HG02798 (cell line): Measurements from ENCODE around the gene SUPT3H.

Experiments used
- ATAC-seq: cut with Tn5 transposase; IDR thresholded peaks from one replicate; pipeline ENCODE4 v1.9.1; 2021; ENCODE audit warnings: mild to moderate bottlenecking; ENCODE audit not compliant: unreplicated experiment, poor library complexity

The SUPT3H gene

GRCh38 chr6:45027126-45027525 lies 350.6 kb downstream of the SUPT3H start:
- ATAC-seq: no peak

DNA sequence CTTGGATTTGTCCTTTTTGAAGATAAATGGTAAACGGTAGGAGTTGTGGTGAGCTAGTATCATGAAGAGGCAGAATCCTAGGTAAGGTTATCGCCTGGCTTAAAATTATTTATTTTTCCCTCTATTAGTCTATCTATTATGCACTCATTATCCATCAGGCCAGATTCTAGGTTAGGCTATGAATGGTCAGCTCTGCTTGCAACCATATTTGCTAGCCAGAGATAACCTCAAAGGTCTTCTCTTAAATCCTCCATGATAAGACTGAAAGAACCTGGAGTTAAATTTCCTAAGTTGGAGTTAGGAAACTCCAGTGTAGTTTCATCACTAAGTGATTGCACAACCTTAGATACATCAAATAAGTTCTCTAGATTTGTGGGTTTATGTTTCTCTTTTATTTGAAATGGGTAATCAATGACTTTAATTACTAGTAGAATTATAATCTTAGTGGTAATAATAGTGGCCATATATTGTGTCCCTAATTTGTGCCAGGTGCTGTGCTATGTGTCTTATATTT lies 351.7 kb downstream of the SUPT3H start:
- no peak for ATAC-seq

DNA sequence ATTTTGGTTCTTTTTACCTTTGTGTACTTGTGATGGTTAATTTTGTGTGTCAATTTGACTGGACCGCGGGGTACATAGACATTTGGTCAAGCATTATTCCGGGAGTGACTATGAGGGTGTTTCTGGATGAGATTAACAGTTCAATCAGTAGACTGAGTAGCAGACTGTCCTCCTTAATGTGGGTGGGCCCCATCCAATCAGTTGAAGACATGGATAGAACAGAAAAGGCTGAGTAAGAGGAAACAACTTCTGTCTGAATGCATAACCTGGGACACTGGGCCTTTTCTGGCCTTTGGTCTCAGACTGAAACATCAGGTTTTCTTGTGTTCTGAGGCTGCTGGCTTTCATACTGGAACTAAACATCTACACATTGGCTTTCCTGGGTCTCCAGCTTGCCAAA lies 353.1 kb downstream of the SUPT3H start:
- ATAC-seq: no peak

DNA sequence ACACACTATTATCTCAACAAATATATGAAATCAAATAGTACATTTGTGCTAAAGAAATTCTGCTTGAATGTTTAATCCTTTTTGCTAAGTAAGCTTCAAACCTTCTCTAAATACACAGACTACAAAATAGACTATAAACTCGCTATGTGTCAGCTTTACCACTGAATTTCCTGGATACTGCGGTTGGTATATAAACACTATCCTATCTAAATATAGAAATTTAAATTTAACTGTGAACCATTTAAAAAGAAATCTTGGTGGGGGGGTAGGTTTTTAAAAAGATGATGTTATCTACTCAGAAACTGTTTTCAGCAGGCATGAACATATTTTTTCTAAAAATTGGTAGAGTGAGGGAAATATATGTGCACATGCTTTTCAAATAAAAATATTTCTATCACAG lies 356.1 kb downstream of the SUPT3H start:
- no peak for ATAC-seq

DNA sequence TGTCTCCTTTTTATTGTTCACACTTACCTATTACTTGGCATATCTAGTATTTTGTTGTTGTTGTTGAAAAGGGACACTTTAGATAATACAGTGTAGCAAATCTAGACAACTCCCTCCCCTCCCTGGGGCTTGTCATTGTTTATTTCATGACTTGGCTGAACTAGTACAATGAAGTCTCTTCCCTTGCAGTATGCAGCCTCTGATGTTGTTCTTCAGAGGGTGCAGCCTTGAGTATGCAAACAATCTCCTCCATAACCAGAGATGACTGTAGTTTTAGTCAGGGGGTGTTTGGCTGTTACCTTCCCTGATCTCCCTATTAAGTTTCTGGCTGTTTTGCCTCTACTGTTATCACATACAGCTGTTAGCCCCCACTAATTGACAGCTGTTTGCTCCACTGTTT lies 365.0 kb downstream of the SUPT3H start:
- ATAC-seq: no peak

GRCh38 chr6:45009576-45009975 lies 368.2 kb downstream of the SUPT3H start:
- ATAC-seq: no peak

- no peak for ATAC-seq
These were observed 370.8 kb downstream of the SUPT3H start for GRCh38 chr6:45006893-45007292.

- ATAC-seq: no peak
These were observed 373.8 kb downstream of the SUPT3H start for GRCh38 chr6:45003961-45004360.

DNA sequence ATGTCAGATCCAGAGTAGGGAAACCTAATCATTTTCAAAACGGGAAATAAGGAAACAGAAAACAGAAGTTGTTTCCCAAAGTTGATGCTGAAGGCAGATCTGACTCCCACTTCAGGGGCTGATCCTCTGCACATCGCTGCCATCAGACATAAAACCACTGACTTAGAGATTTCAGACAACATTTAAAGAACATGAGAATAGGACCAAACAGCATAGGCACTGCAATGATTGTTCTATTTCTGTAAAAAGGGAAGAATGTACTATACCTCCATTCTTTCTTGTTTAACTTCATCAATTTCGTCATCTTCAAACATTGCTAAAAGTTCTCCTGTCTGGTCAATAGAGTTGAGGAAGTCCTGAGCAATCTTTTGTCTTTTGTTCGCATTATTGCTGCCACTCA lies 374.3 kb downstream of the SUPT3H start:
- ATAC-seq: no peak

GRCh38 chr6:45002390-45003105 lies 375.2 kb downstream of the SUPT3H start:
- ATAC-seq: no peak

DNA sequence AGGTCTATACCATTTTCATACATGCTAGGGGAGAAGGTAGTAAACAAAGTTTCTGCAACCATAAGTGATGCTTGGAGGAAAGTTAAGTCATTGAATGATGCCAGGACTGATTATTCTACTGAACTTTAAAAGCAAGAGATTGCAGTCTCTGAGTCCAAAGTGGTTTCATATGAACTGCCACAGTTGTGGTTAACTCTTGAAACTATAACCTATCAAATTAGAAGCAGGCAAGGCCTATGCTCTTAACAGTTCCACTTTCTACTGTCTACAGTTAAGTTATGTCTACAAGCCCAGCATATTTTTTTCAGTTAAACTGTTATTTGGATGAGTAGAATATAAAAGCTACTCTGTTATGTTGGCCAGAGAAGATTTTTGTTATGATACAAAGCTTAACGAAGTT lies 376.1 kb downstream of the SUPT3H start:
- ATAC-seq: peak; percentile 99

DNA sequence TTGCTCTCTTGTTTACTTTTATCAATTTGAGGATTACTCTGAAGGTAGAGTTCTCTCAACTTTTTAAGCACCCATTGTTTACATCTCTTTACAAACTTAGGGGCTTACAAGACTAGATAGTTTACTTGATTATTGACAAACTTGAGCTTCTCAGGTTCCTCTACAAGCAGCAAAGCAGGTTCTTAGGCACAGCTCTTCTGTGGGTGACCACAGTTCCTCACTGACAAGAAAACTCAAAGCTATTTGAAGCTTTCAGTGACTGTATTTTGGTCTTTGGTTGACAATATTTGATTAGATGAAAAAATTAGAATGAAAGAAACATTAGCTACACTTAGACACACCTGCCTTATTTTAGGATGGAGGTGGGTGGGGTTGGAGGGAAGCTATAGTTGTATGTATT lies 376.9 kb downstream of the SUPT3H start:
- ATAC-seq: no peak

GRCh38 chr6:44999066-44999465 lies 378.7 kb downstream of the SUPT3H start:
- no peak for ATAC-seq

DNA sequence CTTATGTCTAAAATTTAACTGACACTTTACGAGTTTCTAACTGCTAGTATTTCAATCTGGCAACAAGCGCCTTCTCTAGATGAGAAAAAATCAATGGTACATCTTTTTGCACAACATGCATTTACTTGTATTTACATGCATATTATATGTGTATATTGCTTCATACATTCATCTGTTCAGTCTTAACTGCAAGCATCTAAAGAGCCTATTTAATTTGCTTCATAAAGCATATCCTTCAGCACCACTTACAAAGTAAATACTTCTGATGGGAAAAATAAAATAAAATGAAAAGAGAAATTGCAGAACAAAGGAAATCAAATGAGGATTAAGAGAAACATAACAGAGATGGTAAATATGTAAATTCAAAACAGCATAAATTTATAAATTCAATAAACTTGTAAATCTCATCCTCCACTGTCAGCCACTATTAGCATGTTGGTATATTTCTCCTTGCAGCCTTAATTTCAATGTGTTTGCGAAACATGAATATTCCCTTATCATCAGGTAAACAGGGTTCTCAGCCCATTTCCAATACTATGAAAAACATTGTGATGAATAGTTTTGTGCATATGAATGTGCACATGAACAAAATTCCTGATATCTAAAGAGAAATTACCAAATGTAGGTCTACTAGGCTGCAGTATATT lies 382.1 kb downstream of the SUPT3H start:
- no peak for ATAC-seq

DNA sequence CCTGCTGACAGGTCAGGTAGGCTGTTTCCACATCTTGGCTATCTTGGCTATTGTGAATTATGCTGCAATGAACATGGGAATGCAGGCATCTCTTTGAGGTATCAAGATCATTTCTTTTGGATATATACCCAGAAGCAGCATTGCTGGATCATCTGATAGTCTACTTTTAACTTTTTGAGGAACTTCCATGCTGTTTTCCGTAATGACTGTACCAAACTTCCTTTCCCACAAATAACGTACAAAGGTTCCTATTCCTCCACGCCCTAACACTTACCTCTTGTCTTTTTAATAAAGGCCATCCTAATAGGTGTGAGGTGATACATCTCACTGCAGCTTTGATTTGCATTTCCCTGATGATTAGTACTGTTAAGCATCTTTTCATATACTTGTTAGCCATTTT lies 388.3 kb downstream of the SUPT3H start:
- ATAC-seq: no peak

GRCh38 chr6:44985006-44985405 lies 392.7 kb downstream of the SUPT3H start:
- ATAC-seq: no peak

- ATAC-seq: no peak
These were observed 394.0 kb downstream of the SUPT3H start for GRCh38 chr6:44983467-44984365.

DNA sequence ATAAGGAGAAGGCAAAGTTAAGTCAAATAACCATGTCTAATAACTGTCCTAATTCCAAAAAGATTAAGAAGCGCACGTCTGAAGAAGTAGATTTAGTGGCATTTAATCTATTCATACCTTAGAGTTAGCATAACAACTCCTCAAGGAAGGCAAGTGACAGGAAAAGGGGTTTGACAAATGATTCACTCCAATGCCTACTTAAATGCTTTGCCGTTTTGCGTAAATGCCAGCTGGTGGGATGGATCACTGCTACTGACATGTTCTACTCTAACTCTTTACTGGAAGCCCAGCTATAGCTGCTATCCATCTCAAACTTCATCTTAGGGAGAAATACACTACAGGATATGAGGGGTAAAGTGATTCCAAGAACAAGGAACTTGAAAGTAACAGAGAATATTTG lies 396.9 kb downstream of the SUPT3H start:
- ATAC-seq: no peak

DNA sequence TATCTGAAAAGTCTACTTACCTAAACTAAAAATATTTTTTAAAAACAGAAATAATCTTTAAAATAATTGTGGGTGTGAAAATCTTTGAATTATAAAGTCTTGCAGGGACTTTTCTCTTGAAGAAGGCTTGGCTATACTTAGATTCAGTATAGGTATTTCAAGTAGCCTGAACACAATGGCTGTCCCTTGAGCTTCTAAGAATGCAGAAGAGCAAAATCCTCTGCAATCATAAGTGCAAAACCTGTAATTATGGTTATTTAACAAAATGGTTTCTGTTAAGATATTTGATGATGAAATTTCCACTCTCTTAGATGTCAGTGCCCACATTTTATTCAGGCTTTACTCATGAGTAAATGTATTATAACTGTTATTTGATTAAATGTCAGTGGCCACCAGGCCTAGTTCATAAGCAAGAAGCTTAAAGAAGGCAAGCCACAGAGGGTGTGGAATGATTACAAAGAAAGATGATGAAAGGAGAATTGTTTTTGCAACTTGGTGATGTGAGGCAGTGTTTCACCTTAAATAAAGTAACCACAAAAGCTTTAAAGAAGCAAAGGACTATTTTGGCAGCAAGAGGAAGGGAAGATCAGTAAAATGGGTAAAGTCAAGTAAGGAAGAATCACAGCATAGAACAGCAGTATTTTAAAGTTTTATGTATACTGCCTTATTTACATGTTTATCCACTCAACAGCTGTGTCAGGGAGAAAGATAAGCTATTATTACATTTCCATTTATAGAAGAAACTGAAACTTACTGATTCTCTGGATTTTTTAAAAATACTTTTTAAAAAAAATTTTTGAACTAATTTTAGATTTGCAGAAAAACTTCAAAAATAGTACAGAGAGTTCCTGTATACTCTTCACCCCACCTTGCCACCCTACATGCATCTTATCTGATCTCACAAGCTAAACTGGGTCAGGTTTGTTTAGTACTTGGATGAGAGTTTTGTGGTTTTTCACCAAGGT lies 400.8 kb downstream of the SUPT3H start:
- ATAC-seq: peak; percentile 69

DNA sequence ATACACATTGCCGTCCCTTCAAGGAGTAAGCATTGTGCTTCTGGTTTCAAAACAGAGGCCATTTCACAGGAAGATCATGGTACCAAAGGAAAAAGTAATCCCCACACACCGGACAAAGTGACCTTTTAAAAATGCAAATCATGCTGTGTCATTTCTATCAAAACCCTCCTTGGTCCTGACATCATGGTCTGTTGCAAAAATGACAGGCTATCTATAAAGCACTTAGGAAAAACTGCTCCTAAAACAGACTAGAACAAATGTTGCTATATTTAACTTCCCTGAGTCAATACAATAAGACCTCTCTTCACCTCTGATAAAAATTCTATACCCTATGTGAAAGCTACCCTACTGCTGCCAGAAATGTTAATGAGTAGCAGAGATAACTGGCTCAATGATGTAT lies 403.2 kb downstream of the SUPT3H start:
- no peak for ATAC-seq
